Suppressor macrophage treated with lipopolysaccharide for 1 hour (primary cell): ENCODE measurements around the gene ZAP70.
"Not testable (repeated sequence)": the region's sequence is repeated elsewhere in the genome, so short reads cannot be mapped to it uniquely, and the experiment has no call there.

Experiments
- DNase-seq, 3 donors: peaks; one replicate each; pipeline ENCODE4 v3.0.0-alpha.2; 2020 to 2022

The ZAP70 gene

GRCh38 chr2:97713296-97714083, at the start of gene ZAP70:
TSS of gene ZAP70 (plus strand) at chr2:97713576. CDS start at chr2:97724037, 10,461 bp downstream.
- no peak for DNase-seq

GRCh38 chr2:97663626-97663961, 49.8 kb upstream of the ZAP70 start:
- no peak for DNase-seq

GRCh38 chr2:97663962-97664635, 49.3 kb upstream of the ZAP70 start, which contains the start of gene ACTR1B:
TSS of gene ACTR1B (minus strand) at chr2:97664044. CDS start at chr2:97663890, 154 bp downstream.
- peak; percentile 98 for DNase-seq

GRCh38 chr2:97664636-97664970, 48.8 kb upstream of the ZAP70 start:
- DNase-seq: no peak

- no peak for DNase-seq
These were observed 43.9 kb upstream of the ZAP70 start, which contains the start of gene C2orf92 for GRCh38 chr2:97669448-97669847. TSS of gene C2orf92 (plus strand) at chr2:97669713. CDS start at chr2:97669789, 76 bp downstream.

GRCh38 chr2:97670471-97670870, 42.9 kb upstream of the ZAP70 start:
- DNase-seq: no peak

GRCh38 chr2:97671526-97671925, 41.9 kb upstream of the ZAP70 start:
- DNase-seq: no peak

- peak; percentile 63 to 79 (median 64) for DNase-seq
These were observed 40.7 kb upstream of the ZAP70 start for GRCh38 chr2:97672606-97673140.

- DNase-seq: peak; percentile 83 to 88 (median 87)
These were observed 40.0 kb upstream of the ZAP70 start for GRCh38 chr2:97673182-97673914.

- DNase-seq: peak; percentile 89 to 94 (median 91)
These were observed 39.5 kb upstream of the ZAP70 start for GRCh38 chr2:97673915-97674283.

- DNase-seq: no peak
These were observed 37.8 kb upstream of the ZAP70 start for GRCh38 chr2:97675430-97676113.

- no peak for DNase-seq
These were observed 36.8 kb upstream of the ZAP70 start for GRCh38 chr2:97676620-97677019.

GRCh38 chr2:97677480-97677879, 35.9 kb upstream of the ZAP70 start:
- no peak for DNase-seq

- DNase-seq: peak; percentile 27 to 69 (median 67)
These were observed 35.1 kb upstream of the ZAP70 start for GRCh38 chr2:97678298-97678697.

GRCh38 chr2:97687235-97687634, 26.1 kb upstream of the ZAP70 start:
- not testable (repeated sequence) for DNase-seq

GRCh38 chr2:97688062-97688827, 25.1 kb upstream of the ZAP70 start:
- peak in 1 of 3 donors; percentile 14 for DNase-seq

- no peak for DNase-seq
These were observed 22.2 kb upstream of the ZAP70 start for GRCh38 chr2:97691166-97691565.

- DNase-seq: no peak
These were observed 19.9 kb upstream of the ZAP70 start for GRCh38 chr2:97693476-97693875.

GRCh38 chr2:97695744-97696143, 17.6 kb upstream of the ZAP70 start:
- DNase-seq: no peak

- DNase-seq: peak; percentile 90 to 95 (median 94)
These were observed 15.8 kb upstream of the ZAP70 start for GRCh38 chr2:97697252-97698235.

- DNase-seq: no peak
These were observed 14.8 kb upstream of the ZAP70 start for GRCh38 chr2:97698530-97698929.
